Pericardium fibroblast (primary cell): ENCODE data around the gene MXRA5. TPM values are rescaled to one million over a fixed set of nuclear protein-coding genes. Genes with fewer than 3 reads are reported as not detected.

Source experiments
- total RNA-seq: library from RNA; depleted of rRNA; stranded (reverse); fragments of >200 nt; gene quantifications from 2 replicates; pipeline ENCODE4 v1.2.3, GENCODE V29; 2015

MXRA5 gene, protein sequence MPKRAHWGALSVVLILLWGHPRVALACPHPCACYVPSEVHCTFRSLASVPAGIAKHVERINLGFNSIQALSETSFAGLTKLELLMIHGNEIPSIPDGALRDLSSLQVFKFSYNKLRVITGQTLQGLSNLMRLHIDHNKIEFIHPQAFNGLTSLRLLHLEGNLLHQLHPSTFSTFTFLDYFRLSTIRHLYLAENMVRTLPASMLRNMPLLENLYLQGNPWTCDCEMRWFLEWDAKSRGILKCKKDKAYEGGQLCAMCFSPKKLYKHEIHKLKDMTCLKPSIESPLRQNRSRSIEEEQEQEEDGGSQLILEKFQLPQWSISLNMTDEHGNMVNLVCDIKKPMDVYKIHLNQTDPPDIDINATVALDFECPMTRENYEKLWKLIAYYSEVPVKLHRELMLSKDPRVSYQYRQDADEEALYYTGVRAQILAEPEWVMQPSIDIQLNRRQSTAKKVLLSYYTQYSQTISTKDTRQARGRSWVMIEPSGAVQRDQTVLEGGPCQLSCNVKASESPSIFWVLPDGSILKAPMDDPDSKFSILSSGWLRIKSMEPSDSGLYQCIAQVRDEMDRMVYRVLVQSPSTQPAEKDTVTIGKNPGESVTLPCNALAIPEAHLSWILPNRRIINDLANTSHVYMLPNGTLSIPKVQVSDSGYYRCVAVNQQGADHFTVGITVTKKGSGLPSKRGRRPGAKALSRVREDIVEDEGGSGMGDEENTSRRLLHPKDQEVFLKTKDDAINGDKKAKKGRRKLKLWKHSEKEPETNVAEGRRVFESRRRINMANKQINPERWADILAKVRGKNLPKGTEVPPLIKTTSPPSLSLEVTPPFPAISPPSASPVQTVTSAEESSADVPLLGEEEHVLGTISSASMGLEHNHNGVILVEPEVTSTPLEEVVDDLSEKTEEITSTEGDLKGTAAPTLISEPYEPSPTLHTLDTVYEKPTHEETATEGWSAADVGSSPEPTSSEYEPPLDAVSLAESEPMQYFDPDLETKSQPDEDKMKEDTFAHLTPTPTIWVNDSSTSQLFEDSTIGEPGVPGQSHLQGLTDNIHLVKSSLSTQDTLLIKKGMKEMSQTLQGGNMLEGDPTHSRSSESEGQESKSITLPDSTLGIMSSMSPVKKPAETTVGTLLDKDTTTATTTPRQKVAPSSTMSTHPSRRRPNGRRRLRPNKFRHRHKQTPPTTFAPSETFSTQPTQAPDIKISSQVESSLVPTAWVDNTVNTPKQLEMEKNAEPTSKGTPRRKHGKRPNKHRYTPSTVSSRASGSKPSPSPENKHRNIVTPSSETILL (N-terminal part only)
- total RNA-seq: 0.23 and 0.94 TPM in 2 replicates

GRCh38 chrX:3346501-3347259, at the start of gene MXRA5:
TSS of gene MXRA5 (minus strand) at chrX:3346652. CDS start at chrX:3343833, 2,819 bp downstream.

